GM19025 (cell line): ENCODE measurements around the gene SPOCD1.

ENCODE experiments used
- ATAC-seq: cut with Tn5 transposase; IDR thresholded peaks from one replicate; pipeline ENCODE4 v1.9.1; 2021; ENCODE audit warnings: mild to moderate bottlenecking, low read depth, moderate library complexity; ENCODE audit not compliant: unreplicated experiment

Gene SPOCD1

GRCh38 chr1:31815752-31816500 lies at the start of gene SPOCD1:
Gene SPOCD1 (minus strand): TSS chr1:31816022. CDS start chr1:31815333, 689 bp downstream.
- no peak for ATAC-seq

GRCh38 chr1:31862071-31862470 lies 46.2 kb upstream of the SPOCD1 start:
- no peak for ATAC-seq

GRCh38 chr1:31861346-31861745 lies 45.5 kb upstream of the SPOCD1 start:
- ATAC-seq: no peak

DNA sequence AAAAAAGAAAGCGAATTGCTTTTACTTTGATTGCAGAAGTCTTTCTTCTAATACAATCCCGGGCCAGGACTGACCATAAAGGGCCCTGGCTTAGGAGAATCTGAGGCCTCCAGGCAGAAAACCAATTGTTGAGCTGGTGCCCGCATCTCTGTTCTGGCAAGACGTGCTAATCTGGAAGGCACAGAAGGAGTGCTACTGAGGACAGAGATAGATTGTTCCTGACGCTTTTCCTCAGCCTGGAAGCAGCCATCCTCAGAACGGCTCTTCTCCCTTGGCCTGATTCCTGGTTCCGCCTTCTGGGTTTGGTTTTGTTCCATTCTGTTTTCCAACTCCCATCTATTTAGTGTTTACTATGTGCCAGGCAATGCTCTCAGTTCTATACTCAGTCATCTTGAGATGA lies 44.8 kb upstream of the SPOCD1 start:
- ATAC-seq: no peak

DNA sequence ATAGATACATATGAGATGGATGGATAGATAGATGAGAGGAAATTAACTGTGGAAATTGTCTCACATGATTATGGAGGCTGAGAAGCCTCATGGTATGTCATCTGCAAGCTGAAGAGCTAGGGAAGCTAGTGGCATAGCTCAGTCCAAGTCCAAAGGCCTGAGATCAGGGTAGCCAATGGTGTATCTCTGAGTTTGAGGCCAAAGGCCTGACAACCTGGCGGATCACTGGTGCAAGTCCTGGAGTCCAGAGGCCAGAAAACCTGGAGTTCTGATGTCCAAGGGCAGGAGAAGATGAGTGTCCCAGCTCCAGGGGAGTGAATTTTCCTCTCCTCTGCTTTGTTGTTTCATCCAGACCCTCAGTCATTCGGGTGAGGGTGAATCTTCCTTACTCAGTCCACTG lies 43.9 kb upstream of the SPOCD1 start:
- no peak for ATAC-seq

GRCh38 chr1:31859044-31859443 lies 43.2 kb upstream of the SPOCD1 start:
- ATAC-seq: no peak

- ATAC-seq: no peak
These were observed 42.0 kb upstream of the SPOCD1 start for GRCh38 chr1:31857863-31858262.

GRCh38 chr1:31856140-31856539 lies 40.3 kb upstream of the SPOCD1 start:
- no peak for ATAC-seq

GRCh38 chr1:31855038-31855845 lies 39.4 kb upstream of the SPOCD1 start:
- ATAC-seq: no peak

- no peak for ATAC-seq
These were observed 33.8 kb upstream of the SPOCD1 start for GRCh38 chr1:31849653-31850052.

DNA sequence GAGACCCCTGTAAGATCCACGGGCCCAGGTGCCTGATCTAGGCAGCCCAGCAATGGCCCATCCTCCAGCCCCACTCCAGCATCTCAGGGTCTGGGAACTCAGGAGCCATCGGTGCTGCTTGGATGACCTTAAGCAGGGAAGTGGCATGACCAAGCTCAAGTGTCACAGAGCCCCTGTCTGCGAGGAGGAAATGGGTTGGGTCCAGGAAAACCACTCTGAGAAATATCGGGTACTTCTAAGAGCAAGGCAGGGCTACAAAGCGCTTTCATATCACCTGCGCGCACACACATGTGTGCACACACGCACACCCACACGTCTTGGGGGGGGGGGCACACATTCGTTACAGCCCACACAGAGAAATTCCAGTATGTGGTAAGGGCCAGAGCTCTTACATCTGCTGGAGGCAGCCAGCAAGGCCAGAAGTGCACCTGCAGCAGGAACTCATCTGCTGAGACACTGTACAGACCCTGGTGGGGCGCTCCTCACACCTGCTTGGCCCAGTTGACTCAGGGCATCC lies 32.6 kb upstream of the SPOCD1 start:
- ATAC-seq: no peak

DNA sequence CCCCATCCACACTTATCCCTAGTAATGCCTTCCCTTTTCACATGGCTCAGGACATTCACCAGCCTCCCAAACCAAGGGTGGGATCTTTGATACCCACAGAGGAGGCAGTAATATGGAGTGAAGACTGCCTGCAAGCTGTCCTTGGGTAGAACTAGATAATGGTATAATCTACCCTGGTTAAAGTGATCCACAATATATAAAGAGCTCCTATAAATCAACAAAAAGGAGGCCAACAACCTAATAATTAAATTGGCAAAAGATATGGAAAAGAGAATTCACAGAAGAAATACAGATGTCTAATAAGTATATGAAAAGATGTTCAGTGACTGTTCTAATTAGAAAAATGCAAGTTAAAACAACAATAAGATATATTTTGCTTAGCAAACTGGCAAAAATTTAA lies 30.7 kb upstream of the SPOCD1 start:
- no peak for ATAC-seq

- ATAC-seq: no peak
These were observed 27.7 kb upstream of the SPOCD1 start for GRCh38 chr1:31843506-31843905.

DNA sequence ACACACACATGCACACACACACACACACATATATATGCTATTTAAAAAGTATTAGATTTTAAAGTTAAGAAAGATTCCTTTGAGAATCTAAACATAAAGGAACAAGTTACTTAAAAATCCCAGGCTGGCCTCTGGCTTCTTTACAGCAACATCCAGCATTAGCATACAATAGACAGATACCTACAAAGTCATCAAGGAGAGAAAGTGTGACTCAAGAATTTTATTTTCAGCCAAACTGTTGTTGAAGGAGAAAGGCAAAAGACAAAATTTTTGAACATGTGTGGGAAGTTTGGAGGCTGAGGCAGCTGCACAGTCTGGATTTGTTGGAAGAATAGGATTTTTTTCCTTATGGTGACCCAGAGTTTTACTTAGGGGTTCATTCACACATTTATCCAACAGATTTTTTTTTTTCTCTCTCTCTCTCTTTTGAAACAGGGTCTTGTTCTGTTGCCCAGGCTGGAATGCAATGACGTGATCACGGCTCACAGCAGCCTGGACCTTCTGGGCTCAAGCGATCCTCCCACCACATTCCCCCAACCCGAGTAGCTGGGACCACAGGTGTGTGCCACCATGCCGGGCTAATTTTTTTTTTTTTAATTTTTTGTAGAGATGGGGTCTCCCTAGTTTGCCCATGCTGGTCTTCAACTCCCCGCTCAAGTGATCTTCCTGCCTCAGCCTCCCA lies 24.0 kb upstream of the SPOCD1 start:
- ATAC-seq: no peak

DNA sequence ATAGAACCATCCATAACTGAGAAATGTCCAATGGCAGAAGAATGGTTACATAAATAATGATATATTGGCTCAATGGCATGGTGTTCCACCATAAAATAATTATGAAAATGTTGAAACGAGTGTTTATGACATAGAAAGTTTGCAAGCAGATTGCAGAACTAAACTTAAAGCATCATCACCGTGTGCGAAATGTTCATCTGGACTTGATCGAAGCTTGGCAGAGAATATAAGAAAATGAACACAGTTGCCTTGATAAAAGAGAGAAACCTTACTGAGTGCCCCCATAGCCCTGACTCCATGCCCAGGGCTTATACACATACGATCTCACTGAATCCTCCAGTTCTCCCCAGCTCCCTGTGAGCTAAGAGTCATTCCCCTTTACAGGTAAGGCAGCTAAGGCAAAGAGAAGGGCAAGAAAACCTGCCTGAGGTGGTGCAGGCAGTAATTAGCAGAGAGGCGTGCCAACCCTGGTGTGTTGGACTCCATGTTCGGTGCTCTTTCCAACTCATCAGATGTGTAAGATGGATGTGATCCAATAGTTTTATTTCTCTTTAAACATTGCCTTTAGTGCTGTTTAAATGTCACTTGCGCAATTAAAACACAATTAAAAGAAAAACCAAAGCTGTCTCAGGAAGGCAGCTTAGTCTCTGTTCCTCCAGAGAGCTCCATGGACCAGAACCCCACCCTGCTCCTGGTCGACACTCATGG lies 21.8 kb upstream of the SPOCD1 start:
- ATAC-seq: no peak

GRCh38 chr1:31836638-31837037 lies 20.8 kb upstream of the SPOCD1 start:
- ATAC-seq: no peak

GRCh38 chr1:31835415-31835814 lies 19.6 kb upstream of the SPOCD1 start:
- ATAC-seq: no peak

- ATAC-seq: no peak
These were observed 18.7 kb upstream of the SPOCD1 start for GRCh38 chr1:31834501-31834900.

DNA sequence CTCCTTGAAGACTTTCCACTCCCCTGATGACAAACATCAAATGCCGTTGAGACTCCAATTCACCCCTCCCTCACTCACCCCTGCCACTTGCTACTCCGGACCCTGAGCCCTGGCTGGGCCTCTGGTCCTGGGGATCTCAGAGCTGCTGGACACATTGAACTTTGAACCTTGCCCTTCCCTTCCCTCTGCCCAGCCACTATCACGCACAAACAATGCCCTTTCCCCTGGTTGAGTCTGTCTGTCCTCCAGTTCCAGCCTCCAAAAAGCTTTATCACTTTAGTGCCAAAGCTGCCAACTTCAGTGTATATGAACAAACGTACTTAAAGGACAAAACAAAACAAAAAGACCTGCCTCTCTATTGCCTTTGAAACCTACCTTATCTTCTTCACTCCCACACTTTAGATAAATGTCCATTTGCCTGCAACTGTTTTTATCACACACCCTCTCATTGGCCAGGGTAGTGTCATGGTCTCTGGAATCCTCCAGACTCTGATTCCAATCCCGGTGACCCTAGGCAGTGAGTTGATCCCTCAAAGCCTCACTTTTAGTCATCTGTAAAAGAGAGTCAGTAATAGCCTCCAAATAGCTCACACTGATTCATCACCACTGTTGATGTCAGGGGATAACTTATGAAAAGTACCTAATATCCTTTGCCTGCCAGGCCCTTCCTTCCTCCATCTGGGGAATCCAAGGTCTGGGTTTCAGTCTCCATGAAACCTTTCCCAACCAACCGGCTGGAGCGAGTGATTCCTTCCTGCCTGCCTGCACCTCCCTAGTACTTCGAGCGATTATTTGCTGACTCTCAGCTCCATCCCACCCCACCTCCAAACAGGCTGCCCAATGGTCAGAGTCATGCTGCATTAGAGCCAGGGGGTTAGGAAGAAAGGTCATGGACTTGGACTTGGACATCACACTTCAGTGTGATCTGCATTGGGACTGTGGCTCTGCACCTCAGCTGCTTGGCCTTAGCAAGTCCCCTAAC lies 15.9 kb upstream of the SPOCD1 start:
- ATAC-seq: no peak
